GM12891 (cell line): ENCODE data around the gene C19orf53. TPM values are rescaled to one million over a fixed set of nuclear protein-coding genes. Genes with fewer than 3 reads are reported as not detected.
A peak's percentile ranks its signal among the peaks of the same experiment; 100 is the strongest.

Source experiments
- DNase-seq: peaks from one replicate; pipeline ENCODE4 v3.0.0; 2011; ENCODE audit warnings: low spot score; ENCODE audit not compliant: insufficient read length
- FAIRE-seq: peaks from 2 replicates; lab custom pipeline; 2011; peaks lifted over from hg19 to GRCh38; lab: Jason Lieb, UNC
- PAX5 ChIP-seq: IDR thresholded peaks from 2 replicates; pipeline ENCODE4 v1.6.1; 2011; ENCODE audit warnings: low read length, moderate library complexity, mild to moderate bottlenecking; ENCODE audit not compliant: insufficient read depth, severe bottlenecking
- POLR2A ChIP-seq: IDR thresholded peaks from 2 replicates; pipeline ENCODE4 v1.6.1; 2011; ENCODE audit warnings: low read depth, low read length, control low read depth
- POLR2AphosphoS5 ChIP-seq: IDR thresholded peaks from 2 replicates; pipeline ENCODE4 v1.6.1; 2011; ENCODE audit warnings: low read depth, low read length, control low read depth
- POU2F2 ChIP-seq: IDR thresholded peaks from 2 replicates; pipeline ENCODE4 v1.6.1; 2011; ENCODE audit warnings: low read depth, mild to moderate bottlenecking, control low read depth, low read length, moderate library complexity
- SPI1 ChIP-seq: IDR thresholded peaks from 2 replicates; pipeline ENCODE4 v1.6.1; 2011; ENCODE audit warnings: low read depth, low read length, control low read depth
- TAF1 ChIP-seq: IDR thresholded peaks from 2 replicates; pipeline ENCODE4 v1.6.1; 2011; ENCODE audit warnings: low read depth, low read length, control low read depth
- polyA plus RNA-seq: library from polyadenylated mRNA; unstranded; fragments of >200 nt; gene quantifications from one replicate; pipeline ENCODE4 v1.2.1, GENCODE V29; 2012; ENCODE audit warnings: low read depth, missing spikeins, inconsistent platforms; ENCODE audit not compliant: missing spikeins

Gene C19orf53
- polyA plus RNA-seq: 228 TPM

GRCh38 chr19:13774217-13775191 is at the start of gene C19orf53:
Gene C19orf53, plus strand, starts transcription at chr19:13774456. Its CDS starts 22 bp downstream, at chr19:13774478.
- TF ChIP-seq POLR2A (peak; percentile 87), TAF1 (peak; percentile 87), SPI1 (no peak), PAX5 (no peak), POLR2AphosphoS5 (peak; percentile 88), POU2F2 (peak; percentile 55; the same call in 1 of the 2 replicates)
- peak; percentile 98 for FAIRE-seq
- DNase-seq: peak; percentile 89

GRCh38 chr19:13726323-13726722 is 47.9 kb upstream of the C19orf53 start:
- DNase-seq: no peak
- TF ChIP-seq PAX5: no peak
- TF ChIP-seq POLR2A: no peak
- TF ChIP-seq SPI1: no peak
- TF ChIP-seq POLR2AphosphoS5: no peak
- no peak for TF ChIP-seq POU2F2
- no peak for FAIRE-seq

DNA sequence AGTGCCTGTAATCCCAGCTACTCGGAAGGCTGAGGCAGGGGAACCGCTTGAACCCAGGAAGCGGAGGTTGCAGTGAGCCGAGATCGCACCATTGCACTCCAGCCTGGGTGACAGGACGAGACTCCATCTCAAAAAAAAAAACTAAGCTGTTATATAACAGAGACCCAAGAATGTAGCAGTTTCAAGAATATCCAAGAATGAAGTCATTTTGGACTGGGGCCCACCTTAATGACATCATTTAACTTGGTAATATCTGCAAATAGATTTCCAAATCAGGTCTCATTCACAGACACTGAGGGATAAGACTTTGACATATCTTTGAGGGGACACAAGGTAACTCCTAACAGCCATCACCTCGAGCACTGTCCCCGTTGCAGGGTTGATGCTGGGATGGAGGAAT is 46.5 kb upstream of the C19orf53 start:
- FAIRE-seq: no peak

GRCh38 chr19:13729859-13730258 is 44.4 kb upstream of the C19orf53 start:
- DNase-seq (no peak), FAIRE-seq (no peak)
- TF ChIP-seq POU2F2: no peak
- TF ChIP-seq POLR2AphosphoS5: no peak
- TF ChIP-seq POLR2A: no peak

More for the DNA sequence above, 46.5 kb upstream of the C19orf53 start:
- no peak for TF ChIP-seq POLR2AphosphoS5
- TF ChIP-seq SPI1: no peak
- DNase-seq: no peak

DNA sequence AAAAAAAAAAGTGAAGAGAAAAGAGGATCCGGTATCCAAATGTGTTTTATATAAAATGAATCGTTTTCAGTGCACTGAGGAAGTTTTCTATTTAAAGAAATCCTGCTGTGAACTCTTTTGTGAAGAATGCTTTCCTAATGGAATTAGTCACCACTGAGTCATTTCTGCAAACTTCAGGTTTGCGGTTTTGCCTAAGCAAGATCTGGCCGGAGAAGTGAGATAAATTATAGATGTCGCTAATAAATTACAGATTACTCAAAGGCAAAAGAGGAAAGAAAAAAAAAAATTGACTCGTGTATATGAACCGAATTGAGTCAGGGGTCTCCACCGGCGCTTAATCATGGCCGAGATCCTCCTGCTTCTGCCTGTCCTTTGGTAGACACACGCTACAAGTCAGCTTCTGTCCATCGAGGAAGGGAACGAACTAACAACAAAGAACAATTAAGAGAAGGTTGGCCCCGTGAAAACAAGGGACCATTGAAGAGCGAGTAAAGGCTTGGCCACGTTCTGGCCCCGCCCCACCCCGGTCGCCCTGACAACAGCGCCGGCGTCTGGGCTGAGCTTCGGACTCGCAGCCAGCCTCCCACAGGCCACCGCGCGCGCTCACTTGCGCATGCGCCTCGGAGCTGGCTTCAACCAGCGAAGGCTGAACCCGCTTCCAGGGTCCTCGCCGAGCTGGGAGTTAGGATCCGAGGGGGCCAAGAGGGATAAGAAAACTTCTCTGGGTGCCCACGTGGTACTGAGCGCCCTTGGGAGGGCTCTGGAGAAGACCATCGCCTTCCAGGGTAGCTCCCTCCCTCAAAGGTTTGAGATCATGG is 42.9 kb upstream of the C19orf53 start:
- FAIRE-seq (peak; percentile 93), DNase-seq (peak; percentile 97)
- TF ChIP-seq TAF1: no peak
- TF ChIP-seq POU2F2: 0 out of 2 replicates have a peak, but pooled peaks have one; percentile 11
- TF ChIP-seq SPI1: no peak

DNA sequence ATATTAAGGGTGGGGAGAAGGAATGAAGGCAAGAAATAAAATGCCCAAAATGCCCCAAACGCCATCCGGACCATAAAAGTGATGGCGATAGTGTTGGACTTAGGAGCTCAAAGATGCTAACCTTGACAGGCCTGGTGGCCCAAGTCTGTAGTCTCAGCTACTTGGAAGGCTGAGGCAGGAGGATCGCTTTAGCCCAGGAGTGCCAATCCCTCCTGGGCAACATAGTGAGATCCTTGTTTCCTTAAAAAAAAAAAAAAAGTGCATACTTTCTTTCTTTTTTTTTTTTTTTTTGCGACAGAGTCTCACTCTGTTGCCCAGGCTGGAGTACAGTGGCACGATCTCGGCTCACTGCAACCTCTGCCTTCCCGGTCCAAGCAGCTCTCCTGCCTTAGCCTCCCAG is 41.9 kb upstream of the C19orf53 start:
- no peak for TF ChIP-seq TAF1
- no peak for TF ChIP-seq SPI1
- no peak for TF ChIP-seq PAX5
- TF ChIP-seq POLR2A: no peak
- TF ChIP-seq POLR2AphosphoS5: no peak
- FAIRE-seq: no peak
- no peak for DNase-seq

GRCh38 chr19:13734751-13735150 is 39.5 kb upstream of the C19orf53 start:
- TF ChIP-seq POU2F2 (no peak), PAX5 (no peak), POLR2A (no peak), POLR2AphosphoS5 (no peak), SPI1 (no peak), TAF1 (no peak)
- FAIRE-seq (no peak), DNase-seq (no peak)

DNA sequence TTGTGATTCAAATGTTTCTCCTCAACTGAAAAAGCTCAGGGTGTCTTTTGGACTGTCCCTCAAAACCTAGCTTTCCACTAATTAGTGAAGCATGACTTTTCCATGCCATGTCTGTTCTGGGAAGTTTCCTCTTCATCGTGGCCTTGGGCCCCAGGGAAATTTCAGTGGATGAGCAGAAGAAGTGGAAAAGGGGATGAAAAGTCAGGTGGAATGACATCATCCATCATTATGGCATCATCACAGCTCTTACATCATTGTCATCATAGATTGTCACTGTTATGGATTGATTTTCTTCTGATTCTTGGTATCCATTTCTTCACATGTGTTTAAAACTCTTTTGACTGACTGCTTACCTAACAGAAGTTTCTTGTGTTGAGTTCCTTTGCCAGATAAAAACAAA is 36.2 kb upstream of the C19orf53 start:
- TF ChIP-seq POU2F2 (no peak), POLR2AphosphoS5 (no peak), SPI1 (no peak), TAF1 (no peak), POLR2A (no peak), PAX5 (no peak)
- DNase-seq (no peak), FAIRE-seq (no peak)

DNA sequence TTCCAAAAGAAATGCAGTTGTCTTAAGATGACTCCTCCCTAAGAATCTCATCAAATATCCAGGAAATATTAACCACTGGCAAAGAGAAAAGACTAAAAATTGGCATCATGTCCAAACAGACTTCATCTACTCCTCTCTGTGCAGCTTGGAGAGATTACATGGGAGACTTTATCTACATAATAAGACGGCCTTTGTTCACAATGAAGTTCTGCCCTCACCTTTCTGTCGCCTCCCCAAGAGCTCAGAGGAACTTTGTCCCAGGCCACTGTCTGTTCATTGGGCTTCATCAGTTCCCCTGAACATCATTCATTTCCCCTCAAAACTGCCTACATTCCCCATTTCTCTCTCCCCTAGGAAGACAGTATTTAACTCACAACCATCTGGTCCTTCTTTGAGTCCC is 32.4 kb upstream of the C19orf53 start:
- TF ChIP-seq SPI1 (no peak), PAX5 (no peak), POLR2A (no peak), POU2F2 (no peak), POLR2AphosphoS5 (no peak), TAF1 (no peak)
- FAIRE-seq: no peak

More for the DNA sequence above, 32.4 kb upstream of the C19orf53 start:
- DNase-seq: no peak
